HepG2 (cell line): Measurements from ENCODE around the gene FUOM. TPM values are rescaled to one million over a fixed set of nuclear protein-coding genes. Genes with fewer than 3 reads are reported as not detected.

Experiments
- ATAD3A ChIP-seq: sonication (generic); formaldehyde crosslinking; IDR thresholded peaks from 2 replicates; pipeline ENCODE4 v1.4.0; 2020; ENCODE audit warnings: missing genetic modification reagents
- CAMTA2 ChIP-seq: sonication (generic); formaldehyde crosslinking; IDR thresholded peaks from 2 replicates; pipeline ENCODE4 v1.4.0; 2020; ENCODE audit warnings: mild to moderate bottlenecking, missing genetic modification reagents, borderline replicate concordance
- CBX5 ChIP-seq: sonication (generic); formaldehyde crosslinking; IDR thresholded peaks from 2 replicates; pipeline ENCODE4 v1.4.0; 2020; ENCODE audit warnings: missing genetic modification reagents, borderline replicate concordance
- CCAR2 ChIP-seq: fragments of 200-400 bp; formaldehyde crosslinking; optimal IDR thresholded peaks from 2 replicates; pipeline ENCODE3; 2018; ENCODE audit warnings: low read depth, mild to moderate bottlenecking, low read length, moderate library complexity
- EP300 ChIP-seq, 3 experiments: sonication (generic) in 1 of 3; formaldehyde crosslinking in 1 of 3; IDR thresholded peaks; 2 replicates each; pipeline versions ENCODE4 v1.5.1 to v1.6.1; 2011 to 2020; ENCODE audit warnings: low read depth in 2 of 3, low read length in 2 of 3, borderline replicate concordance in 1 of 3, improper control_type of control experiment in 1 of 3, mild to moderate bottlenecking in 1 of 3, missing genetic modification reagents in 1 of 3, moderate library complexity in 1 of 3
- KLF9 ChIP-seq: IDR thresholded peaks from 2 replicates; pipeline ENCODE4 v1.6.1; 2016; ENCODE audit warnings: low read depth
- PAX8 ChIP-seq: sonication (generic); formaldehyde crosslinking; IDR thresholded peaks from 2 replicates; pipeline ENCODE4 v1.8.0; 2022; ENCODE audit warnings: mild to moderate bottlenecking, missing genetic modification reagents, borderline replicate concordance
- SATB2 ChIP-seq: sonication (generic); formaldehyde crosslinking; IDR thresholded peaks from 2 replicates; pipeline ENCODE4 v1.5.0; 2020; ENCODE audit warnings: missing genetic modification reagents
- SIX4 ChIP-seq: sonication (generic); formaldehyde crosslinking; IDR thresholded peaks from 2 replicates; pipeline ENCODE4 v1.4.0; 2020; ENCODE audit warnings: missing genetic modification reagents
- ZNF101 ChIP-seq: sonication (generic); formaldehyde crosslinking; IDR thresholded peaks from 2 replicates; pipeline ENCODE4 v1.4.0; 2020; ENCODE audit warnings: mild to moderate bottlenecking, low read depth, missing genetic modification reagents, borderline replicate concordance
- ZNF562 ChIP-seq: sonication (generic); formaldehyde crosslinking; IDR thresholded peaks from 2 replicates; pipeline ENCODE4 v1.8.0; 2022; ENCODE audit warnings: missing genetic modification reagents, borderline replicate concordance
- ZNF780A ChIP-seq: sonication (generic); formaldehyde crosslinking; IDR thresholded peaks from 2 replicates; pipeline ENCODE4 v1.8.0; 2022; ENCODE audit warnings: mild to moderate bottlenecking, missing genetic modification reagents, moderate library complexity
- polyA plus RNA-seq, 8 experiments: library from polyadenylated mRNA; depleted of rRNA in 3 of 8; stranded (reverse) in 7 of 8; unstranded in 1 of 8; fragments of >200 nt; fragmentation: Illumina TruSeq in 4 of 8; extraction: Trizol in 4 of 8; gene quantifications; 2 replicates each; pipeline versions ENCODE4 v1.2.1 to v1.2.3, GENCODE V29; 2011 to 2016; ENCODE audit warnings: low read depth in 4 of 8, missing spikeins in 1 of 8, mixed read lengths in 1 of 8; ENCODE audit not compliant: insufficient read depth in 1 of 8
- total RNA-seq, 5 experiments: library from RNA; depleted of rRNA; stranded (reverse); fragments of >200 nt; fragmentation: Illumina TruSeq; extraction: Trizol; gene quantifications; 2 replicates each; pipeline ENCODE4 v1.2.3, GENCODE V29; 2016; ENCODE audit warnings: low read depth in 1 of 5
- TF ChIP-seq, protein P1 (sequence below): sonication (generic); formaldehyde crosslinking; IDR thresholded peaks from 2 replicates; pipeline ENCODE4 v1.4.0; 2020; ENCODE audit warnings: missing genetic modification reagents, borderline replicate concordance
- TF ChIP-seq, protein P2 (sequence below): sonication (generic); formaldehyde crosslinking; IDR thresholded peaks from 2 replicates; pipeline ENCODE4 v1.4.0; 2020; ENCODE audit warnings: missing genetic modification reagents, mild to moderate bottlenecking, borderline replicate concordance
- TF ChIP-seq, protein P3 (sequence below): sonication (generic); formaldehyde crosslinking; IDR thresholded peaks from 2 replicates; pipeline ENCODE4 v1.5.0; 2020; ENCODE audit warnings: missing genetic modification reagents, mild to moderate bottlenecking, borderline replicate concordance
- TF ChIP-seq, protein P4 (sequence below): fragments of 450-650 bp; IDR thresholded peaks from 2 replicates; pipeline ENCODE4 v1.6.1; 2017; ENCODE audit warnings: mild to moderate bottlenecking

The FUOM gene
- total and polyA plus RNA-seq, 2 of the 13 experiments (the other 11 are each of a cell fraction or from before 2014, with no cell fraction given), result 27.5 to 60.4 TPM

DNA sequence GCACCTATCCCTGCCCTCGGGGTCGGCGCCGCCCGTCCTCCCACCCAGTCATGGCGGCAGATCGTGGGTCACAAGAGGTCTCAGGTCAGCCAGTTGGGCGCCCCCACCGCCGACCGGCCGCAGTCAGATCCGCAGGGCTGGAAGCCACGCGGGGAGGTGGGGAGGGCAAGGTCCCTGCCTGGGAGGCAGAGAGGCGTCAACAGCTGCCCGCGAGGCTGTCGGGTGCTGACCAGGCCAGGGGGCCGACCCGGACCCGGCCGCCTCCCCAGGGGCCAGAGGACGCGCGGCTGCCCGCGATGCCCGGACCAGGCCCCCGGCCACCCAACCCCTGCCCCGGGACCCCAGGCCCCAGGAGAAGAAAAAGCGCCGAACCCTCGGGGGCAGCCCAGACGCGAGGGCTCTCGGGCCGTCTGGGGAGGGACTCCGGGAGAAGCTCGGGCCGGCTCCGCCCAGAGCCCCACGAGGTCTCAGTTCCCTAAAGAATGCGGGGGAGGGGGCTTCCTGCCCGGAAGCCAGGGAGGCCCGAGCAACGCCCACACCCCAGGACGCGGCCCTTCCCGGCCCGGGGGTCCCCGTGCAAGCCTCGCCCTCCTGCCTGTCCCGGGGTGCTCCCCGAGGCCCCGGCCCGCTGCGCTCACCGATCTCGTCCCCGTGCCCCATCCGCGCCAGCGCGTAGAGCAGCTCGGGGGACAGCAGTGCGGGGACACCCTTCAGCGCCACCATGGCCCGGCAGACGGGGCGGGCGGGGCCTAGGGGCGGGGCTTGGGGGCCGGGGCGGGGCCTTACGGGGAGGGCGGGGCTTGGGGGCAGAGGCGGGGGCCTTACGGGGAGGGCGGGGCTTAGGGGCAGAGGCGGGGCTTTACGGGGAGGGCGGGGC lies at the start of gene FUOM (continued):
- TF ChIP-seq SATB2 (CRISPR knock-in tag), result no peak; the same call in 1 of the 2 replicates
- no peak for TF ChIP-seq ZNF101 (CRISPR knock-in tag)
- TF ChIP-seq KLF9 (CRISPR knock-in tag), result no peak
- TF ChIP-seq ATAD3A (CRISPR knock-in tag), result no peak
- TF ChIP-seq ZNF562 (CRISPR knock-in tag), result no peak
- TF ChIP-seq CAMTA2 (CRISPR knock-in tag), result no peak
- no peak for TF ChIP-seq ZNF780A (CRISPR knock-in tag)
- TF ChIP-seq, protein P1, sequence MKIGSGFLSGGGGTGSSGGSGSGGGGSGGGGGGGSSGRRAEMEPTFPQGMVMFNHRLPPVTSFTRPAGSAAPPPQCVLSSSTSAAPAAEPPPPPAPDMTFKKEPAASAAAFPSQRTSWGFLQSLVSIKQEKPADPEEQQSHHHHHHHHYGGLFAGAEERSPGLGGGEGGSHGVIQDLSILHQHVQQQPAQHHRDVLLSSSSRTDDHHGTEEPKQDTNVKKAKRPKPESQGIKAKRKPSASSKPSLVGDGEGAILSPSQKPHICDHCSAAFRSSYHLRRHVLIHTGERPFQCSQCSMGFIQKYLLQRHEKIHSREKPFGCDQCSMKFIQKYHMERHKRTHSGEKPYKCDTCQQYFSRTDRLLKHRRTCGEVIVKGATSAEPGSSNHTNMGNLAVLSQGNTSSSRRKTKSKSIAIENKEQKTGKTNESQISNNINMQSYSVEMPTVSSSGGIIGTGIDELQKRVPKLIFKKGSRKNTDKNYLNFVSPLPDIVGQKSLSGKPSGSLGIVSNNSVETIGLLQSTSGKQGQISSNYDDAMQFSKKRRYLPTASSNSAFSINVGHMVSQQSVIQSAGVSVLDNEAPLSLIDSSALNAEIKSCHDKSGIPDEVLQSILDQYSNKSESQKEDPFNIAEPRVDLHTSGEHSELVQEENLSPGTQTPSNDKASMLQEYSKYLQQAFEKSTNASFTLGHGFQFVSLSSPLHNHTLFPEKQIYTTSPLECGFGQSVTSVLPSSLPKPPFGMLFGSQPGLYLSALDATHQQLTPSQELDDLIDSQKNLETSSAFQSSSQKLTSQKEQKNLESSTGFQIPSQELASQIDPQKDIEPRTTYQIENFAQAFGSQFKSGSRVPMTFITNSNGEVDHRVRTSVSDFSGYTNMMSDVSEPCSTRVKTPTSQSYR (CRISPR knock-in tag), result peak; percentile 31; the same call in 1 of the 2 replicates
- no peak for TF ChIP-seq PAX8 (CRISPR knock-in tag)
- TF ChIP-seq SIX4 (CRISPR knock-in tag), result no peak
- no peak for TF ChIP-seq CCAR2
- TF ChIP-seq, protein P2, sequence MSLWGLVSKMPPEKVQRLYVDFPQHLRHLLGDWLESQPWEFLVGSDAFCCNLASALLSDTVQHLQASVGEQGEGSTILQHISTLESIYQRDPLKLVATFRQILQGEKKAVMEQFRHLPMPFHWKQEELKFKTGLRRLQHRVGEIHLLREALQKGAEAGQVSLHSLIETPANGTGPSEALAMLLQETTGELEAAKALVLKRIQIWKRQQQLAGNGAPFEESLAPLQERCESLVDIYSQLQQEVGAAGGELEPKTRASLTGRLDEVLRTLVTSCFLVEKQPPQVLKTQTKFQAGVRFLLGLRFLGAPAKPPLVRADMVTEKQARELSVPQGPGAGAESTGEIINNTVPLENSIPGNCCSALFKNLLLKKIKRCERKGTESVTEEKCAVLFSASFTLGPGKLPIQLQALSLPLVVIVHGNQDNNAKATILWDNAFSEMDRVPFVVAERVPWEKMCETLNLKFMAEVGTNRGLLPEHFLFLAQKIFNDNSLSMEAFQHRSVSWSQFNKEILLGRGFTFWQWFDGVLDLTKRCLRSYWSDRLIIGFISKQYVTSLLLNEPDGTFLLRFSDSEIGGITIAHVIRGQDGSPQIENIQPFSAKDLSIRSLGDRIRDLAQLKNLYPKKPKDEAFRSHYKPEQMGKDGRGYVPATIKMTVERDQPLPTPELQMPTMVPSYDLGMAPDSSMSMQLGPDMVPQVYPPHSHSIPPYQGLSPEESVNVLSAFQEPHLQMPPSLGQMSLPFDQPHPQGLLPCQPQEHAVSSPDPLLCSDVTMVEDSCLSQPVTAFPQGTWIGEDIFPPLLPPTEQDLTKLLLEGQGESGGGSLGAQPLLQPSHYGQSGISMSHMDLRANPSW (CRISPR knock-in tag), result 0 out of 2 replicates have a peak, but pooled peaks have one; percentile 37
- TF ChIP-seq, protein P3, sequence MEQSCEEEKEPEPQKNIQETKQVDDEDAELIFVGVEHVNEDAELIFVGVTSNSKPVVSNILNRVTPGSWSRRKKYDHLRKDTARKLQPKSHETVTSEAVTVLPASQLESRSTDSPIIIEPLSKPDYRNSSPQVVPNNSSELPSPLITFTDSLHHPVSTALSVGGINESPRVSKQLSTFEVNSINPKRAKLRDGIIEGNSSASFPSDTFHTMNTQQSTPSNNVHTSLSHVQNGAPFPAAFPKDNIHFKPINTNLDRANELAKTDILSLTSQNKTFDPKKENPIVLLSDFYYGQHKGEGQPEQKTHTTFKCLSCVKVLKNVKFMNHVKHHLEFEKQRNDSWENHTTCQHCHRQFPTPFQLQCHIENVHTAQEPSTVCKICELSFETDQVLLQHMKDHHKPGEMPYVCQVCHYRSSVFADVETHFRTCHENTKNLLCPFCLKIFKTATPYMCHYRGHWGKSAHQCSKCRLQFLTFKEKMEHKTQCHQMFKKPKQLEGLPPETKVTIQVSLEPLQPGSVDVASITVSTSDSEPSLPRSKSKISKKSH, result no peak; the same call in 1 of the 2 replicates
- no peak for TF ChIP-seq EP300 (IDR thresholded peaks at IDR 0.05; ENCODE audit: low read depth in 2 of 2, low read length in 2 of 2)
- TF ChIP-seq EP300 (CRISPR knock-in tag; IDR thresholded peaks at IDR 0.05; ENCODE audit: borderline replicate concordance), result no peak
- TF ChIP-seq CBX5 (CRISPR knock-in tag), result no peak
- TF ChIP-seq, protein P4, sequence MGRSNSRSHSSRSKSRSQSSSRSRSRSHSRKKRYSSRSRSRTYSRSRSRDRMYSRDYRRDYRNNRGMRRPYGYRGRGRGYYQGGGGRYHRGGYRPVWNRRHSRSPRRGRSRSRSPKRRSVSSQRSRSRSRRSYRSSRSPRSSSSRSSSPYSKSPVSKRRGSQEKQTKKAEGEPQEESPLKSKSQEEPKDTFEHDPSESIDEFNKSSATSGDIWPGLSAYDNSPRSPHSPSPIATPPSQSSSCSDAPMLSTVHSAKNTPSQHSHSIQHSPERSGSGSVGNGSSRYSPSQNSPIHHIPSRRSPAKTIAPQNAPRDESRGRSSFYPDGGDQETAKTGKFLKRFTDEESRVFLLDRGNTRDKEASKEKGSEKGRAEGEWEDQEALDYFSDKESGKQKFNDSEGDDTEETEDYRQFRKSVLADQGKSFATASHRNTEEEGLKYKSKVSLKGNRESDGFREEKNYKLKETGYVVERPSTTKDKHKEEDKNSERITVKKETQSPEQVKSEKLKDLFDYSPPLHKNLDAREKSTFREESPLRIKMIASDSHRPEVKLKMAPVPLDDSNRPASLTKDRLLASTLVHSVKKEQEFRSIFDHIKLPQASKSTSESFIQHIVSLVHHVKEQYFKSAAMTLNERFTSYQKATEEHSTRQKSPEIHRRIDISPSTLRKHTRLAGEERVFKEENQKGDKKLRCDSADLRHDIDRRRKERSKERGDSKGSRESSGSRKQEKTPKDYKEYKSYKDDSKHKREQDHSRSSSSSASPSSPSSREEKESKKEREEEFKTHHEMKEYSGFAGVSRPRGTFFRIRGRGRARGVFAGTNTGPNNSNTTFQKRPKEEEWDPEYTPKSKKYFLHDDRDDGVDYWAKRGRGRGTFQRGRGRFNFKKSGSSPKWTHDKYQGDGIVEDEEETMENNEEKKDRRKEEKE, result no peak
